Fibroblast of lung (primary cell): ENCODE measurements around the gene SLC35G2. TPM values are rescaled to one million over a fixed set of nuclear protein-coding genes. Genes with fewer than 3 reads are reported as not detected.

Experiments
- DNase-seq, 2 donors: peaks; one replicate each; pipeline versions ENCODE4 v3.0.0 to v3.0.0-alpha.2; 2010; ENCODE audit warnings: low read depth in 2 of 2
- H2AFZ ChIP-seq: 2 replicates; pipeline ENCODE4 v1.5.1; 2012; ENCODE audit warnings: low read length, control low read depth, inconsistent platforms
- H3K27ac ChIP-seq: 2 replicates; pipeline ENCODE4 v1.5.1; 2011; ENCODE audit warnings: low read length, control low read depth; ENCODE audit not compliant: insufficient read depth
- H3K27me3 ChIP-seq: 2 replicates; pipeline ENCODE4 v1.5.1; 2011; ENCODE audit warnings: mild to moderate bottlenecking, low read length; ENCODE audit not compliant: control insufficient read depth, insufficient read depth
- H3K36me3 ChIP-seq: 2 replicates; pipeline ENCODE4 v1.5.1; 2011; ENCODE audit warnings: low read length; ENCODE audit not compliant: control insufficient read depth, insufficient read depth
- H3K4me1 ChIP-seq: 2 replicates; pipeline ENCODE4 v1.5.1; 2011; ENCODE audit warnings: low read length; ENCODE audit not compliant: control insufficient read depth, insufficient read depth; ENCODE audit errors: extremely low read depth
- H3K4me2 ChIP-seq: 2 replicates; pipeline ENCODE4 v1.5.1; 2011; ENCODE audit warnings: low read length, control low read depth; ENCODE audit not compliant: insufficient read depth; ENCODE audit errors: extremely low read depth
- H3K4me3 ChIP-seq, 4 experiments: fragments of 200-600 bp in 1 of 4; sonication (generic) in 1 of 4; replicated peaks in 1 of 4; 2 replicates each; pipeline ENCODE4 v1.5.1; 2011 to 2016; ENCODE audit warnings: low read length in 4 of 4, low read depth in 3 of 4, mild to moderate bottlenecking in 3 of 4, control low read depth in 2 of 4, inconsistent platforms in 1 of 4, mixed read lengths in 1 of 4; ENCODE audit not compliant: insufficient read depth in 1 of 4; ENCODE audit errors: control extremely low read depth in 1 of 4
- H3K79me2 ChIP-seq: 2 replicates; pipeline ENCODE4 v1.5.1; 2012; ENCODE audit warnings: mild to moderate bottlenecking, low read length, inconsistent platforms; ENCODE audit not compliant: control insufficient read depth, insufficient read depth
- H3K9ac ChIP-seq: 2 replicates; pipeline ENCODE4 v1.5.1; 2011; ENCODE audit warnings: mild to moderate bottlenecking, low read length, control low read depth; ENCODE audit not compliant: insufficient read depth
- H3K9me3 ChIP-seq: 2 replicates; pipeline ENCODE4 v1.5.1; 2012; ENCODE audit warnings: low read depth, low read length; ENCODE audit not compliant: control insufficient read depth, insufficient read depth
- H4K20me1 ChIP-seq: 2 replicates; pipeline ENCODE4 v1.5.1; 2011; ENCODE audit warnings: low read length; ENCODE audit not compliant: control insufficient read depth, insufficient read depth; ENCODE audit errors: extremely low read depth
- EZH2 ChIP-seq: IDR thresholded peaks from 2 replicates; pipeline ENCODE4 v1.5.1; 2012; ENCODE audit warnings: low read length, control low read depth, mild to moderate bottlenecking; ENCODE audit errors: missing control alignments
- polyA plus RNA-seq, 2 donors: library from polyadenylated mRNA; depleted of rRNA in 1 of 2; stranded (reverse) in 1 of 2; unstranded in 1 of 2; fragments of >200 nt; gene quantifications; 2 replicates each; pipeline ENCODE4 v1.2.1, GENCODE V29; 2011 to 2012; ENCODE audit warnings: missing spikeins in 1 of 2
- total RNA-seq: library from RNA; depleted of rRNA; stranded (reverse); fragments of >200 nt; gene quantifications from 2 replicates; pipeline ENCODE4 v1.2.1, GENCODE V29; 2014
- TF ChIP-seq, protein P1 (sequence below), 2 donors: IDR thresholded peaks in 1 of 2; conservative IDR thresholded peaks in 1 of 2; 1 replicate in 1 of 2; 2 replicates in 1 of 2; pipeline ENCODE4 v1.5.1; 2011 to 2012; ENCODE audit warnings: low read length in 2 of 2, control low read depth in 1 of 2, inconsistent platforms in 1 of 2, low read depth in 1 of 2, mild to moderate bottlenecking in 1 of 2

Gene SLC35G2
- total and polyA plus RNA-seq, 2 donors (not counting 1 experiment from before 2014, with no cell fraction given) = 14.9 to 15.4 TPM

DNA sequence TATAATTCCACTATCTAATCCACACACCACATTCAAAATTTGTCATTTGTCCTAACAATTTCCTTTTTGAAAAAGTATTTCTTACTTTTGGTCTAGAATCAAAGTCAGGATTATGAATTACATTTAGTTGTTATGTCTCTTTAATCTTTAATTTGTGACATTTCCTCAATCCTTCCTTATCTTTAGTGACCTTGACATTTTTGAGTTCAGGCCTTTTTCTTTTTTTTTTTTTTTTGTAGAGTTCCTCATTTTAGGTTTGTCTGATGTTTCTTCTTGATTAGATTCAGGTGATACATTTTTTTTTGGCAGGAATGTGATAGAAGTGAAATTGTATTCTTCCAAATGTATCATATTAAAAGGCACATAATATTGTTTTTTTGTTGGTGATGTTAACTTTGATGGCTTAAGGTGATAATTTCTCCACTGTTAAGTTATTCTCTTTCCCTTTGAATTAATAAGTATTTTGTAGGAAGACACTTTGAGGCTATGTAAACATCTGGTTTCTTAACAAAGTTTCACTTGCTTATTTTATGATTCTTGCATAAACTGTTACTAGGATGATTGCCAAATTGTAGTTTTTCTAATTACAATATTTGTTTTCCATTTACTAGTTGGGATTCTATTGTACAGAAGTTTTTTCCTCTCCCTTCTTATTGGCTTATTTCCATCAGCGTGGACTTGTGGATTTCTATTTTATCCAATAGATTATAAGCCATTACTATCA, 16.3 kb downstream of the SLC35G2 start:
- H4K20me1 ChIP-seq = no peaks in the 10 kb centered on the region
- TF ChIP-seq, protein P1, sequence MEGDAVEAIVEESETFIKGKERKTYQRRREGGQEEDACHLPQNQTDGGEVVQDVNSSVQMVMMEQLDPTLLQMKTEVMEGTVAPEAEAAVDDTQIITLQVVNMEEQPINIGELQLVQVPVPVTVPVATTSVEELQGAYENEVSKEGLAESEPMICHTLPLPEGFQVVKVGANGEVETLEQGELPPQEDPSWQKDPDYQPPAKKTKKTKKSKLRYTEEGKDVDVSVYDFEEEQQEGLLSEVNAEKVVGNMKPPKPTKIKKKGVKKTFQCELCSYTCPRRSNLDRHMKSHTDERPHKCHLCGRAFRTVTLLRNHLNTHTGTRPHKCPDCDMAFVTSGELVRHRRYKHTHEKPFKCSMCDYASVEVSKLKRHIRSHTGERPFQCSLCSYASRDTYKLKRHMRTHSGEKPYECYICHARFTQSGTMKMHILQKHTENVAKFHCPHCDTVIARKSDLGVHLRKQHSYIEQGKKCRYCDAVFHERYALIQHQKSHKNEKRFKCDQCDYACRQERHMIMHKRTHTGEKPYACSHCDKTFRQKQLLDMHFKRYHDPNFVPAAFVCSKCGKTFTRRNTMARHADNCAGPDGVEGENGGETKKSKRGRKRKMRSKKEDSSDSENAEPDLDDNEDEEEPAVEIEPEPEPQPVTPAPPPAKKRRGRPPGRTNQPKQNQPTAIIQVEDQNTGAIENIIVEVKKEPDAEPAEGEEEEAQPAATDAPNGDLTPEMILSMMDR (conservative IDR thresholded peaks at IDR 0.05 in 1 of 2, IDR thresholded peaks at IDR 0.05 in 1 of 2; ENCODE audit: low read depth in 1 of 2, low read length in 2 of 2) = no peak
- no peak for TF ChIP-seq EZH2
- DNase-seq = peak in 1 of 2 donors; percentile 9
- no peak overlapping the region for H2AFZ ChIP-seq
- no peaks in the 10 kb centered on the region for H3K27me3 ChIP-seq
- no peak overlapping the region for H3K4me2 ChIP-seq
- no peaks in the 10 kb centered on the region for H3K9me3 ChIP-seq
- H3K9ac ChIP-seq = no peak overlapping the region
- H3K79me2 ChIP-seq = no peaks in the 10 kb centered on the region
- H3K36me3 ChIP-seq = no peaks in the 10 kb centered on the region
- H3K27ac ChIP-seq = no peak overlapping the region
- H3K4me1 ChIP-seq = peaks cover 15% of the 10 kb centered on the region
- H3K4me3 ChIP-seq = no peak overlapping the region

DNA sequence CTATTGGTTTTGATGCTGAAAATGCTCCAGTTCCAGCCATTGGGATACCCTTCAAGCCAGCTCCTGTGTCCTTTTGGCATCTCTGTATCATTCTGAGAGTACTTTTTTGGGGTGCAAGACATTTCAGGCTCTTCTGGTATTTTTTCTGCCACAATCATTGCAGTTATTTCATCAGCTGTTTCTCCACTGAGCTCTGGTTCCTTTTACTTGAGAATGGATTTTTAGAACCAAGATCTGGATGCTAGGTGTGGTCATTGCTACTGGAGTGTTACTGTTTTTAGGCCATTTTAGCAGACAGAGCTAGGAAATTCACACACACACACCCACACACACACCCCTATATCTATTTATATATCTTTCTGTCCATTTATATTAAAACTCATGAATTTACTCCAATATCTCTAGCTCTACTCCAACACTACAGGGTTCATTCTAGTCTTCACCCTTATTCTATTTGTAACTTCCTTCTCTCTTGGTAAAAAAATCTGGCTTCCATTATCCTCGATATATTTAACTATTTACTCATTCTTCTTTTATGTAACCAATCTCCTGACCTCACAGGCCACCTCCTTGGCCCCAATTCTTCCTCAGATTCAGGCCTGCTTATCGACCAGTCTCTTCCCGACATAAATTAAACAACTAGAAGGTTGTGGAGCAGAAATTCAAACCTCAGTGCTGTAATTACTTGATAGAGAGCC, 17.0 kb downstream of the SLC35G2 start:
- TF ChIP-seq EZH2 = no peak
- TF ChIP-seq, protein P1 (conservative IDR thresholded peaks at IDR 0.05 in 1 of 2, IDR thresholded peaks at IDR 0.05 in 1 of 2; ENCODE audit: low read depth in 1 of 2, low read length in 2 of 2) = no peak
- no peaks in the 10 kb centered on the region for H4K20me1 ChIP-seq
- no peak overlapping the region for H3K27ac ChIP-seq
- H3K4me2 ChIP-seq = no peak overlapping the region
- H3K27me3 ChIP-seq = no peaks in the 10 kb centered on the region
- no peak overlapping the region for H3K4me3 ChIP-seq
- H3K4me1 ChIP-seq = peaks cover 15% of the 10 kb centered on the region
- H3K79me2 ChIP-seq = no peaks in the 10 kb centered on the region
- H3K36me3 ChIP-seq = no peaks in the 10 kb centered on the region
- no peak overlapping the region for H2AFZ ChIP-seq
- peak; percentile 24 to 30 for DNase-seq
- H3K9ac ChIP-seq = no peak overlapping the region
- H3K9me3 ChIP-seq = no peaks in the 10 kb centered on the region

DNA sequence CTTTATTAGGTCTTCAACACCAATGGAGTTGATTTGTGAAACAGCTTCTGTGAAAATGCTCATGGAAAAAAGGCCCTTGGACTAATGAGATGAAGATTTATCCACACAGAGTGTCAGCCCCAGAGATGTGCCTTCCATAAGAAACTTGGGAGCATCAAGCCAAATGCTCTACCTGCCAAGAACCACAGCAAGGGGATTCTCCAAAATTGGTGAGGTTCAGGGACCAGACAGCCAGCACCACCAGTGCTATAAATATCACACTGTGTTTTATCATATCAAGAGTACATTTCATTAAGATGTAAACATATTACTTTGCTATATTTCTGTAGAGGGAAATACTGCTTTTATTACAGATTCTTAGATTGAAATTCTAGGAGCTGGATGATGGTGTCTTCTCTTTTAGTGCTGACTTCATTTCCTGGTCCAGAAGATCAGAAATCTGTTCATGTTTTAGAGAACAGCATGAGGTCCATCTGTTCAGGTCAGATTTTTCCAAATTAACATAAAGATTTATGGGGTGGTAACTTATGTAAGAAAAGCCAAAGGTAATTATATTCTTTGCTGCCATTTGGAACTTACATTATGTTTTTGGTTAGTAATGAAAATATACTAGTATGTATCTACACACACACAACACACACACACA, 17.7 kb downstream of the SLC35G2 start:
- no peak for TF ChIP-seq EZH2
- TF ChIP-seq, protein P1 (conservative IDR thresholded peaks at IDR 0.05 in 1 of 2, IDR thresholded peaks at IDR 0.05 in 1 of 2; ENCODE audit: low read depth in 1 of 2, low read length in 2 of 2) = no peak
- no peak overlapping the region for H3K4me3 ChIP-seq
- no peak for DNase-seq
- H3K4me2 ChIP-seq = no peak overlapping the region
- no peak overlapping the region for H3K9ac ChIP-seq
- H3K79me2 ChIP-seq = no peaks in the 10 kb centered on the region
- peak overlapping the region; percentile 10 for H3K27ac ChIP-seq
- no peaks in the 10 kb centered on the region for H4K20me1 ChIP-seq
- no peaks in the 10 kb centered on the region for H3K9me3 ChIP-seq
- no peak overlapping the region for H2AFZ ChIP-seq
- no peaks in the 10 kb centered on the region for H3K27me3 ChIP-seq
- H3K36me3 ChIP-seq = no peaks in the 10 kb centered on the region
- peaks cover 15% of the 10 kb centered on the region for H3K4me1 ChIP-seq
